ENCODE results near the gene ELF1. TPM values are rescaled to one million over a fixed set of nuclear protein-coding genes. Genes with fewer than 3 reads are reported as not detected.
"Not testable (repeated sequence)": the region's sequence is repeated elsewhere in the genome, so short reads cannot be mapped to it uniquely, and the experiment has no call there.

The ELF1 gene
- total RNA-seq, 3 donors from 2014 or later, result 80.2 to 111 (median 96.8) TPM

DNA sequence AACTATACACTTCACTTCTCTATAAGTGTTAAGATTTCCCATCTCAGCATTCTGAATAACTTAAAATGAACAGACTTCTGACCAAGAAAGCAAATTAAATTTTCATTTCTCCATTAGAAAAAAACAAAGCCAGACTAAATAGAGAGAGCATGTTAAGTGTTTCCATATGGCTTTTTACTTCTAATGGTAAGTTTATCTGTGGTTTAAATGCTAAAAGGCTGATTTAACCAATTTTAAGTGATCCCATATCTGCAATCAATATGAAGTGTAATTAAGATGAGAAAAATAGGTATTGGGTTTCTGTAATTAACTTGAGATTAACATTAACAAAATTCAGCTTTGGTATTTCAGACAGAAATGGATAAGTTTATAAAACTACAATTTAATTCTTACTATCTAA is 107.8 kb downstream of the ELF1 start:
- no peak overlapping the region for H3K4me3 ChIP-seq
- no peaks in the 10 kb centered on the region for H3K4me1 ChIP-seq (ENCODE audit: low read depth)
- TF ChIP-seq, protein P1, sequence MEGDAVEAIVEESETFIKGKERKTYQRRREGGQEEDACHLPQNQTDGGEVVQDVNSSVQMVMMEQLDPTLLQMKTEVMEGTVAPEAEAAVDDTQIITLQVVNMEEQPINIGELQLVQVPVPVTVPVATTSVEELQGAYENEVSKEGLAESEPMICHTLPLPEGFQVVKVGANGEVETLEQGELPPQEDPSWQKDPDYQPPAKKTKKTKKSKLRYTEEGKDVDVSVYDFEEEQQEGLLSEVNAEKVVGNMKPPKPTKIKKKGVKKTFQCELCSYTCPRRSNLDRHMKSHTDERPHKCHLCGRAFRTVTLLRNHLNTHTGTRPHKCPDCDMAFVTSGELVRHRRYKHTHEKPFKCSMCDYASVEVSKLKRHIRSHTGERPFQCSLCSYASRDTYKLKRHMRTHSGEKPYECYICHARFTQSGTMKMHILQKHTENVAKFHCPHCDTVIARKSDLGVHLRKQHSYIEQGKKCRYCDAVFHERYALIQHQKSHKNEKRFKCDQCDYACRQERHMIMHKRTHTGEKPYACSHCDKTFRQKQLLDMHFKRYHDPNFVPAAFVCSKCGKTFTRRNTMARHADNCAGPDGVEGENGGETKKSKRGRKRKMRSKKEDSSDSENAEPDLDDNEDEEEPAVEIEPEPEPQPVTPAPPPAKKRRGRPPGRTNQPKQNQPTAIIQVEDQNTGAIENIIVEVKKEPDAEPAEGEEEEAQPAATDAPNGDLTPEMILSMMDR (IDR thresholded peaks at IDR 0.05), result no peak
- DNase-seq (no peak), ATAC-seq (no peak)
- H3K9me3 ChIP-seq, result no peaks in the 10 kb centered on the region
- H3K36me3 ChIP-seq (ENCODE audit: low read depth), result no peaks in the 10 kb centered on the region
- intact Hi-C loops (cut with DNase I, micrococcal nuclease), result no loop called here

DNA sequence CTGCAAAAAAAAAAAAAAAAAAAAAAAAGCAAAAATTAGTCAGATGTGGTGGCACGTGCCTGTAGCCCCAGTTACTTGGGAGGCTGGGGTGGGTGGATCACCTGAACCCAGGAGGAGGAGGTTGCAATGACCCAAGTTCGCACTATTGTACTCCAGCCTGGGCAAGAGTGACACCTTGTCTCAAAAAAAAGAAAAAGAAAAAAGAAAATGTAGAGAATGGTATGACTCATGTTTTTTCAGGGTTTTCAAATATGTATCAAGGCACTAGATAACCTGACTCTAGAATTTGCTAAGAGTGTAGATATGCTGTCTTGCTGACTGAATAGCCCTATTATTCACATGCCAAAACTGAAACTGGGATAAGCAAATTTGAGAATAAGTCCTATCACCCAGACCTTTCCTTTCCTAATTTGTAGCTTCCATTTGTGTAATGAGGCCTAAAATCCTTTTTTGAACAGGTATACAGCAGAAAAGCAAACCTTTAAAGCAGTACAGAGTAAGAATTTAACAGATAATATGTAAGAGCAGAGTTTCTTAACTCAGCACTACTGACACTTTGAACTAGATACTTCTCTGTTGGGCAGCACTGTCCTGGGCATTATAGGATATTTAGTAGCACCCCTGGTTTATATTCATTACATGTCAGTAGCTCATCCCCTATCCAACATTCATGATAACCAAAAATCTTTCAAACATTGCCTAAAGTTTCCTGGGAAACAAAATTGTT is 108.6 kb downstream of the ELF1 start:
- intact Hi-C loops (cut with DNase I, micrococcal nuclease), result no loop called here
- no peak overlapping the region for H3K4me3 ChIP-seq
- no peak for DNase-seq
- no peaks in the 10 kb centered on the region for H3K36me3 ChIP-seq (ENCODE audit: low read depth)
- H3K9me3 ChIP-seq, result no peaks in the 10 kb centered on the region
- no peaks in the 10 kb centered on the region for H3K4me1 ChIP-seq (ENCODE audit: low read depth)
- no peak for ATAC-seq
- TF ChIP-seq, protein P1 (IDR thresholded peaks at IDR 0.05), result no peak

DNA sequence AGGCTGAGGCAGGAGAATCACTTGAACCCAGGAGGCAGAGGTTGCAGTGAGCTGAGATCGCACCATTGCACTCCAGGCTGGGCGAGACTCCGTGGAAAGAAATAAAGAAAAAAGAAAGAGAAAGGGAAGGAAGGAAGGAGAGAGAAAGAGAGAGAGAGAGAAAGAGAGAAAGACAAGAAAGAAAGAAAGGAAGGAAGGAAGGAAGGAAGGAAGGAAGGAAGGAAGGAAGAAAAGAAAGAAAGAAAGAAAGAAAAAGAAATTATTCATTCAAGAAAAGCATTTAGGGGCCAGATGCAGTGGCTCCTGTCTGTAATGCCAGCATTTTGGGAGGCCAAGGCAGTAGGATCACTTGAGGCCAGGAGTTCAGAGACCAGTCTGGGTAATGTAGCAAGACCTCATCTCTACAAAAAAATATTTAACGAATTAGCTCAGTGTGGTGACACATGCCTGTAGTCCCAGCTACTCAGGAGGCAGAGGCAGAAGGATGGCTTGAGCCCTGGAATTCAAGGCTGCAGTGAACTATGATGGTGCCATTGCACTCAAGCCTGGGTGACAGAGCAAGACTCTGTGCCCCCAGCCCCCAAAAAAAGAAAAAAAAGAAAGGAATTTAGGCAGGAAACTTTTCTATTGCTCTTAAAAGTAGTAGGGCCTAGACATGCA is 109.4 kb downstream of the ELF1 start:
- DNase-seq; H3K4me3 ChIP-seq; H3K36me3 ChIP-seq (ENCODE audit: low read depth); H3K4me1 ChIP-seq (ENCODE audit: low read depth); ATAC-seq; H3K9me3 ChIP-seq; intact Hi-C loops (cut with DNase I, micrococcal nuclease): not testable (repeated sequence)

DNA sequence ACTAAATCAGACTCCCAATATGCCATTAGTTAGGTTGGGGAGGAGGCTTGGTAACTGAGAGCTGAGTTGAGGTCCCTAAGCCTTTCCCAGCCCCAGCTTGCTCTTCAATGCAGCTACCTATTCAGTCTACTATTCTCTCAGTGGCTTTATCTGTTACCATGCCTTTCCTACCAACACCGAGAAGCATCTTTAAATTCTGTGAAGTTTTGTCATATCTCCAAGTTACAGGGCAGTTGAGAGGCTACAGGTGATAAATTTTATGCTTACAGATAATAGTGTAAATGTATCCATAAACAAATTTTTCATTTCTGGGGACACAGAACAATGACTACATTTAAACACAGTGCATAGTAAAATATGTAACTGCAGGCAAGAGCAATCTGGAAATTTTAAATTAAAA is 110.6 kb downstream of the ELF1 start:
- TF ChIP-seq, protein P1 (IDR thresholded peaks at IDR 0.05), result no peak
- Histone ChIP-seq H3K4me3 (no peak overlapping the region), H3K4me1 (ENCODE audit: low read depth) (no peaks in the 10 kb centered on the region), H3K9me3 (no peaks in the 10 kb centered on the region), H3K36me3 (ENCODE audit: low read depth) (no peaks in the 10 kb centered on the region)
- no peak for DNase-seq
- no peak for ATAC-seq
- intact Hi-C loops (cut with DNase I, micrococcal nuclease), result no loop called here

DNA sequence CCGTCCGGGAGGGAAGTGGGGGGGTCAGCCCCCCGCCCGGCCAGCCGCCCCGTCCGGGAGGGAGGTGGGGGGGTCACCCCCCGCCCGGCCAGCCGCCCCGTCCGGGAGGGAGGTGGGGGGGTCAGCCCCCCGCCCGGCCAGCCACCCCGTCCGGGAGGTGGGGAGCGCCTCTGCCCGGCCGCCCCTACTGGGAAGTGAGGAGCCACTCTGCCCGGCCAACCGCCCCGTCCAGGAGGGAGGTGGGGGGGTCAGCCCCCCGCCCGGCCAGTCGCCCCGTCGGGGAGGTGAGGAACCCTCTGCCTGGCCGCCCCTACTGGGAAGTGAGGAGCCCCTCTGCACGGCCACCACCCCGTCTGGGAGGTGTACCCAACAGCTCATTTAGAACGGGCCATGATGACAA is 118.1 kb downstream of the ELF1 start:
- intact Hi-C loops (cut with DNase I, micrococcal nuclease), result not testable (repeated sequence)

DNA sequence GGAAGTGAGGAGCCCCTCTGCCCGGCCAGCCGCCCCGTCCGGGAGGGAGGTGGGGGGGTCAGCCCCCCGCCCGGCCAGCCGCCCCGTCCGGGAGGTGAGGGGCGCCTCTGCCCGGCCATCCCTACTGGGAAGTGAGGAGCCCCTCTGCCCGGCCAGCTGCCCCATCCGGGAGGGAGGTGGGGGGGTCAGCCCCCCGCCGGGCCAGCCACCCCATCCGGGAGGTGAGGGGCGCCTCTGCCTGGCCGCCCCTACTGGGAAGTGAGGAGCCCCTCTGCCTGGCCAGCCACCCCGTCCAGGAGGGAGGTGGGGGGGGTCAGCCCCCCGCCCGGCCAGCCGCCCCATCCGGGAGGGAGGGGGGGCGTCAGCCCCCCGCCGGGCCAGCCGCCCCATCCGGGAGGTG is 118.5 kb downstream of the ELF1 start:
- H3K4me3 ChIP-seq; H3K9me3 ChIP-seq; intact Hi-C loops (cut with DNase I, micrococcal nuclease); DNase-seq; ATAC-seq; H3K36me3 ChIP-seq (ENCODE audit: low read depth); H3K4me1 ChIP-seq (ENCODE audit: low read depth): not testable (repeated sequence)

More for the DNA sequence above, 118.1 kb downstream of the ELF1 start:
- H3K4me1 ChIP-seq (ENCODE audit: low read depth); DNase-seq; ATAC-seq; H3K4me3 ChIP-seq; H3K36me3 ChIP-seq (ENCODE audit: low read depth); H3K9me3 ChIP-seq: not testable (repeated sequence)

DNA sequence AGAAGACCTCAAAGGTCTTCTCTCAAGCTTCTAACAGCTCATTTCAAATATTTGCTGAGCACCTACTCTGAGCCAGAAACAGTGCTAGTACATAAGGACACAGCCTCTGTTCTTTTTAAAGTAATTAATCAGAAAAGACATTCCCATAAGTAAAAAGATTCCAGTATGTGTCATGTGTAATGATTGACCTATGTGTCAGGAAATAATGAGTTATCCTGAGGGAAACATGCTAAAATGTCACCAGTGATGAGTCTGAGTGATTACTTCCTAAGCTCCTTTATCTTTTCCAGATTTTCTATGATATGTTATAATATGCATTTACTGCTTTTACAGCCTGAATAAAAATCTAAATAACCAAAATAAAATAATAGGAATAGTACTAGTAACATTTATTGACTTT is 122.1 kb downstream of the ELF1 start:
- ATAC-seq (no peak), DNase-seq (no peak)
- no peaks in the 10 kb centered on the region for H3K36me3 ChIP-seq (ENCODE audit: low read depth)
- peaks cover 11% of the 10 kb centered on the region for H3K4me1 ChIP-seq (ENCODE audit: low read depth)
- H3K4me3 ChIP-seq, result no peak overlapping the region
- H3K9me3 ChIP-seq, result no peaks in the 10 kb centered on the region
- intact Hi-C loops (cut with DNase I, micrococcal nuclease), result no loop called here
- TF ChIP-seq, protein P1 (IDR thresholded peaks at IDR 0.05), result no peak
